SU-DHL-6 (cell line): Measurements from ENCODE around the gene ECHS1.

Experiments
- EZH2phosphoT487 ChIP-seq: fragments of 200-600 bp; sonication (generic), shearing (Covaris generic); conservative IDR thresholded peaks from 2 replicates; pipeline ENCODE4 v1.6.1; 2018; ENCODE audit warnings: mild to moderate bottlenecking, antibody characterized with exemption, low read length, moderate library complexity, mixed read lengths
- TF ChIP-seq, protein P1 (sequence below): fragments of 200-600 bp; sonication (generic); IDR thresholded peaks from one replicate; pipeline ENCODE4 v1.5.1; 2017; ENCODE audit warnings: antibody characterized with exemption, mild to moderate bottlenecking, low read length, moderate library complexity; ENCODE audit not compliant: insufficient read depth, poor library complexity, severe bottlenecking

DNA sequence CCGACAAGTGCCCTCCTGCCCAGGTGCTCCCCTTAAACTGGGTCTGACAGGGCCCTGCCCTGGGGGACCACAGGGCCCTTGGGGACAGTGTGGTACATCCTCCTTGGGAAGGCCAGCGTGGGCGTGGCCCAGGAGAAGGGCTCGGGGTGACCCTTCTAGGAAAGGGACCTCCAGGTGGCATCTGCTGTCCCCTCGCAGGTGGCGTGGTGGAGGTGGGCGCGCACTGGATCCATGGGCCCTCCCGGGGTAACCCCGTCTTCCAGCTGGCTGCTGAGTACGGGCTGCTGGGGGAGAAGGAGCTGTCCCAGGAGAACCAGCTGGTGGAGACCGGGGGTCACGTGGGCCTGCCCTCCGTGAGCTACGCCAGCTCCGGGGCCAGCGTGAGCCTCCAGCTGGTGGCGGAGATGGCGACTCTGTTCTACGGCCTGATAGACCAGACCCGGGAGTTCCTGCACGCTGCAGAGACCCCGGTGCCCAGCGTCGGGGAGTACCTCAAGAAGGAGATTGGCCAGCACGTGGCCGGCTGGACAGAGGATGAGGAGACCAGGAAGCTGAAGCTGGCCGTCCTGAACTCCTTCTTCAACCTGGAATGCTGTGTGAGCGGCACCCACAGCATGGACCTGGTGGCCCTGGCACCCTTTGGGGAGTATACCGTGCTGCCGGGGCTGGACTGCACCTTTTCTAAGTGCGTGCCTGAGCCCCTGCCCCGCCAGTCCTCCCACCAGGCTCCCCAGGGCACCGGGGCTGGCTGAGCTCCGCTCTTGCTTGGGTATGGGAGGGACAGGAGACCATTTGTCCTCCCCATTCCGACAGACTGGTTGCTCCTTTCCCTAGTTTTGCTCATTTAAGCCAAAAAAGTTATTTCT lies 6.9 kb upstream of the ECHS1 start:
- TF ChIP-seq, protein P1, sequence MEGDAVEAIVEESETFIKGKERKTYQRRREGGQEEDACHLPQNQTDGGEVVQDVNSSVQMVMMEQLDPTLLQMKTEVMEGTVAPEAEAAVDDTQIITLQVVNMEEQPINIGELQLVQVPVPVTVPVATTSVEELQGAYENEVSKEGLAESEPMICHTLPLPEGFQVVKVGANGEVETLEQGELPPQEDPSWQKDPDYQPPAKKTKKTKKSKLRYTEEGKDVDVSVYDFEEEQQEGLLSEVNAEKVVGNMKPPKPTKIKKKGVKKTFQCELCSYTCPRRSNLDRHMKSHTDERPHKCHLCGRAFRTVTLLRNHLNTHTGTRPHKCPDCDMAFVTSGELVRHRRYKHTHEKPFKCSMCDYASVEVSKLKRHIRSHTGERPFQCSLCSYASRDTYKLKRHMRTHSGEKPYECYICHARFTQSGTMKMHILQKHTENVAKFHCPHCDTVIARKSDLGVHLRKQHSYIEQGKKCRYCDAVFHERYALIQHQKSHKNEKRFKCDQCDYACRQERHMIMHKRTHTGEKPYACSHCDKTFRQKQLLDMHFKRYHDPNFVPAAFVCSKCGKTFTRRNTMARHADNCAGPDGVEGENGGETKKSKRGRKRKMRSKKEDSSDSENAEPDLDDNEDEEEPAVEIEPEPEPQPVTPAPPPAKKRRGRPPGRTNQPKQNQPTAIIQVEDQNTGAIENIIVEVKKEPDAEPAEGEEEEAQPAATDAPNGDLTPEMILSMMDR = no peak
- no peak for TF ChIP-seq EZH2phosphoT487
